SHP77 (cell line): ENCODE measurements around the gene ERAP2.
"Not testable (repeated sequence)": the region's sequence is repeated elsewhere in the genome, so short reads cannot be mapped to it uniquely, and the experiment has no call there.

ENCODE experiments used
- DNase-seq, 2 experiments: peaks; one replicate each; lab custom pipeline; 2025; lab: John Stamatoyannopoulos, UW

Gene ERAP2

DNA sequence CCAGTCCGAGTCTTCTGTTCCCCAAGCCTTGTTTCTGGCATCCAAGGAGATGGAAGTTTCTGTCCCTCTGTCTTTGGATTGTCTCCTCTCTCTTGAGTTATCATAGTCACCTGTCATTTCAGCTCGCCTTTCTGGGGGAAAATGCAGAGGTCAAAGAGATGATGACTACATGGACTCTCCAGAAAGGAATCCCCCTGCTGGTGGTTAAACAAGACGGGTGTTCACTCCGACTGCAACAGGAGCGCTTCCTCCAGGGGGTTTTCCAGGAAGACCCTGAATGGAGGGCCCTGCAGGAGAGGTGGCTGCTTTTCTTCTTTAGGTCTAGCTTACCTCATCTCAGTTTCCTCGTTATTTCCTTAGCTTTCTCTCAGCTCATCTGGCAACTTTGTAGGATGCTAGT lies 25.1 kb downstream of the ERAP2 start:
- DNase-seq, result no peak

DNA sequence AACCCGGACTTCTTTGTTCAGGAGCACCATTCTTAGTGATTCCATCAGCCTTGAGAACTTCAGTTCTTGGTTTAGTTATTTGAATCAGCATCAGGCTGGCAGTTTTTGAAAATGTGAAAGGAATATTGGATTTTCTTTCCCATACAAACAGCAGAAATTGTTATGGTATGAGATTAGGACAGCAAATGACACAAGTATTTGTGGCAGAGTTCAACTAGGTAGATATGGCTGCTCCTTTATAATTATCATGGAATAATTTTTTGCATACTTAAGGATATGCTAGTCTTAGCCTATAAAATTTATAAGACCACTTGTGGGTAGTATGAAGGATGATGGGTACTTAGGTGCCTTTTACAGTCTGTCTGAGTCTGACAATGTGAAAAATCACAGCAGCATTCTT lies 25.5 kb downstream of the ERAP2 start:
- DNase-seq, result no peak

DNA sequence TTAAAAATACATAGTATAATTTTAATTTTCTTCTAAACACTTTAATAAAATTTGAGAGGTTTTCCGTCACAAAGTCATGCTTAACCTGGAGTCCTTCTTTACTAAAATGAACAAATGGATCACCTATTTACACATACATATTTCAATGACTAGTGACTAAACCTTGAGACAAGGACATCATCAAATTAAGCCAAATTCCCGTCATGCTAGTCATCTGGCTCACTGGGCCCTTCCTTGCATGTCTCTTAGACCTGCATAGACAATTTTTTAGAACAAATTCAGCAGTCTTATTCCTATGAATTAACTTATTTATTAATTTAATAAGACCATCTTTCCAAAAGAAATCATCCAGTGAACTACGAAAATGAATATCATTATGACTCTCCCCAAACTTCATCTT lies 26.6 kb downstream of the ERAP2 start:
- DNase-seq, result no peak

DNA sequence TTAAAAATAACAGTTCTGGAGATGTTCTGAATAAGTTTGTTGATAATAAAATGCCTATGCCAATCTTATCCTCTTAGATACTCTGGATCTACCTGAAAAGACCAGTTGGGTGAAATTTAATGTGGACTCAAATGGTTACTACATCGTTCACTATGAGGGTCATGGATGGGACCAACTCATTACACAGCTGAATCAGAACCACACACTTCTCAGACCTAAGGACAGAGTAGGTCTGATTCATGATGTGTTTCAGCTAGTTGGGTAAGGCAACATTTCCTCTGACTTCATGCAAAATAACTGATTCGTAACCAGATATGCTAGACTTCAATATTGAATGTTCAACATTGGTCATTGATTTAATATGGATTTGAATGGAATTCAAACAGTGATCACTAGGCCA lies 27.0 kb downstream of the ERAP2 start:
- DNase-seq, result no peak

DNA sequence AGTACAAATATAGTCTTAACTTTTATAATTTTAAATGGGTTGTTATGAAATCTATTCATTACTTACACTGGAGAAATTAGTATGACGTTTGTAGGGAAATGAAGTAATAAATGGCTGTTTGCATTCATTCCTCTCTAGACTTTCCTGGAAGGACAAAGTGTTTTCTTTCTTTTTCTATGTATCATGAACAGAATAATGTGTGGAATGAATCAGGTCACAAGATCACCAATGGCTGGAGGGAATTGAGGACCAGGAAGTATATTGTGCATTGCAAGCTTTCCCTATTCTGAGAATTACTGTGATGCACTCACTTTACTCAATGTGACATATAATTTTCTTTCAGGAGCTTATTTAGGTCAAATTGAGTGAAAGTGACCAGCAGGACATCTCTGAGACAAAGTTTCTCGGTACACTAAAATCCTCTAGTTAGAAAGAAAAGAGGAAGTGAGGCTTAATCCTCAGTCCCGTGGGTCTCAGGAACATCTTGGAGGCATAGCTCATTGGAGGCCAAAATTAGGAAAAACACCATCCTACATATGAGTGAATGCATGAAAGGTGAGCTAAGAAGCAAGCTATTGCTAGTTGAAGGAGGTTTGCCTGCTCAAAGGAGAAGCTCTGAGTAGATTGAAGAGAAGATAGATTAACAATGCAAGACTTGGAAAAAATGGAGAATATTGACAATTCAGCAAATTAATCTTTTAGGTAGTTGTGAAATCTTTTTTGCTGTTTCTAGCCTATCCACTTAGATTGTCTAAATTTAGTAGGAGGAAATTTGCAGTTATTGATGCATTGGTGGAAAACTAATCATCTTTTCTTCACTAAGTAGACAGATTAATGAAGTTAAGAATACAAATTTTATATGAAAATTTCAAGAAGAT lies 28.0 kb downstream of the ERAP2 start:
- DNase-seq, result no peak

DNA sequence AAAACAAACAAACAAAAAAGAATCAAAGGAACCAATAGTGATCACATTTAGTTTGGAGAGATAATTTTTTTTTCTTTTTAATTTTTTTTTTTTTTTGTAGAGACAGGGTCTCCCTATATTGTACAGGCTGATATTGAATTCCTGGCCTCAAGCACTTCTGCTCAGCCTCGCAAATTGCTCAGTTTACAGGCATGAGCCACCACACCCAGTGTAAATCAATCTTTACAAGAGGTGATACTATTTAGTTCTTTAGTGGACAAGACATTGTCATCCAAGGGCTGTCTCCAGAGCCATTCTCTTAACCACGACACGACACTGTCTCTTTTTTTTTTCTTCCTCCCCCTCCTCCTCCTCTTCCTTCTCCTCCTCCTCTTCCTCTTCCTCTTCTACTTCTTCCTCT lies 29.6 kb downstream of the ERAP2 start:
- DNase-seq, result no peak

DNA sequence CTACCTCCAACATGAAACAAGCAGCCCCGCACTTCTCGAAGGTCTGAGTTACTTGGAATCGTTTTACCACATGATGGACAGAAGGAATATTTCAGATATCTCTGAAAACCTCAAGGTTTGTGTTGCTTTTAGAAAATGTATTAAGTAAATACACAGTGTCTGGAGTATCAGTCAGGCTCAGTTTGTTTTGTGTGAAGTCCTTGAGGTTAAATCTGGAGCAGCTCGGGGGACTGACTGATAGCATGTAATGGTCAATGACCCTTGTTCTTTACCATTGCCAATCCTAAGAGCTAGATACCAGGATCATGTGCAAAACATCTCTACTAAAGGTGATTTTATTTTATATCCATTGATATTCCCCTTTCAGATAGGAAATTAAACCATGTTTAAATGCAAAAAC lies 32.7 kb downstream of the ERAP2 start:
- DNase-seq, result no peak

DNA sequence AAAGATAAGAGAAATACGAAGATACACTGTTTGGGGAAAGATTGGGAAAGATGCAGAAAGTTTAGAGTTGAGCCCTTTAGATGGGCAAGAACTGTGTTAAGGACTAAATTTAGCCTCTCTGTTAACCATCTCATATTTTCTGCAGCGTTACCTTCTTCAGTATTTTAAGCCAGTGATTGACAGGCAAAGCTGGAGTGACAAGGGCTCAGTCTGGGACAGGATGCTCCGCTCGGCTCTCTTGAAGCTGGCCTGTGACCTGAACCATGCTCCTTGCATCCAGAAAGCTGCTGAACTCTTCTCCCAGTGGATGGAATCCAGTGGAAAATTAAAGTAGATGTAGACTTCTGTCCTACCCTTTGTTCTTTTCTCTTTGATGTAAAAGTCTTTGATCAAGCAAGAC lies 33.1 kb downstream of the ERAP2 start:
- DNase-seq, result no peak

DNA sequence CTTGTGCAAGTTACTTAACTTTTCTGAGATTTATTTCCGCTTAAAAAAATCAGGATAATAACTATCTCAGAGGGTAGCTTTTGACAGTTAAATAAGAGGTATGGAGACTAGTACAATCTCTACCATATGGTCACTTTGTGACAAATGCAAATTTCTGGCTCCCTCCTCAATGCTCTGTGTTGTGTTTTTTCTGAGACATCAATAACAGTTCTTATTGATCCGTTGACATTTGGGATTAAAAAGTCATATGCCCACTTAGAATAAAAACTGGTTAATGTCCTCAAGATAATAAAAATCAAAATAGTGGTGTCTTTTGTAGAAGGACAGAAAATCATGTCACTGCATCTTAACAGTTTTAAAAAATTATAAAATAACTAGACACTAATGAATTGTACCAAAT lies 34.8 kb downstream of the ERAP2 start:
- no peak for DNase-seq

DNA sequence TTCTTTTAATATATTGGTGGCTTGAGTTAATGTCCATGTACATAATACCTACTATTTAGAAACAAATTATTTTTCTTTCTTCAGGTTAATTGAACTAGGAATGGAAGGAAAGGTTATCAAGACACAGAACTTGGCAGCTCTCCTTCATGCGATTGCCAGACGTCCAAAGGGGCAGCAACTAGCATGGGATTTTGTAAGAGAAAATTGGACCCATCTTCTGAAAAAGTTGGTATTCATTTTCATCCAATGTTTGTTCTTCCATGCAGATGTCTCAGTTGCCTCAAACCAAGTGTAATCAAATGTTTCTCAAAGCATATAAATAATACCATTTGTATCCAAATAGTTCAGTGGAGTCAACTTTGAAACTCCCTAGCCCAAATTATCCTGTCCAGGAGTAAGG lies 36.9 kb downstream of the ERAP2 start:
- no peak for DNase-seq

DNA sequence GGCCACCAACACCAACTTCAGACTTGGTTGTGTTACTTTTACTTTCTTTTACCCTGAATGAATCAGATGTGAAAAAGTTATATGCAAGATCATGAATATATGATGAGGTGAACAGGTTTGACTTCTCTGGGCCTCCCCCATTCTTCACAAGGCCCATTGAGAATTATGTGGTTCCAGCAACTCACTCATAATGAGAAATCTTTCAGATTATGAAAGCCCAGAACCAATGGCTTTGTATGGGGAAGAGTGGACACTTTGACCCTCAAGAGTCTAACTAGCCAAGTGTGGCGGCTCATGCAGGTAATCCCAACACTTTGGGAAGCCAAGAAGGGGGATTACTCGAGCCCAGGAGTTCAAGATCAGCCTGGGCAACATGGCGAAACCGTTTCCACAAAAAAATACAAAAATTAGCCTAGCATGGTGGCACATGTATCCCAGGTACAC lies 43.5 kb downstream of the ERAP2 start:
- no peak for DNase-seq

DNA sequence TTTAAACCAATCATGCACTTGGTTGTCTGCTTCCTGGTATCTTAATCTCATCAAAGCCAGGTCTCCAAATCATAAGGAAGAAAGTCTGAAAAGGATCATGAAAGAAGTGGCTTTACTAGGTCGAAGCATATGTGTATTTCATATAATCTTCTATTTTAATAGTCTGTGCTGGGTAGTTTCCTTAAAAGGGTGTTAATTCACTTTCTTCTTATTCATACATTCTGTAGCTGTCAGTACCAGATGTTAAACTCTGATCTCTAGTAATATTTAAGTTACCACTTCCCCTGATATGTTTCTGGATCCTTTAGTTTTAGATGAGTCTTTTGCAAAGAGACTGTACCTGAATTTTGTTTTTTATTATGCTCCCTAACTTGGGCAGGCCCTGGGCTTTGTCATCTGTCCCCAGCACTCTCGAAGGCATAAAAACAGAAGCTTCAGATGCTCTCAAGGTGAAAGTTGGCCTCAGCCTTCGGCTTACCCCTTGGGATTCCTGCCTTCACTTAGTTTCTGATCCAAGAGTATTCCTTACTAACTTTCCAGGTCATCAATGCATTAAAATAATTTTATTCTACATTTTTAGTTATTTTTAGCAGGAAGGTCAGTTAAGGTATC lies 44.5 kb downstream of the ERAP2 start:
- no peak for DNase-seq

DNA sequence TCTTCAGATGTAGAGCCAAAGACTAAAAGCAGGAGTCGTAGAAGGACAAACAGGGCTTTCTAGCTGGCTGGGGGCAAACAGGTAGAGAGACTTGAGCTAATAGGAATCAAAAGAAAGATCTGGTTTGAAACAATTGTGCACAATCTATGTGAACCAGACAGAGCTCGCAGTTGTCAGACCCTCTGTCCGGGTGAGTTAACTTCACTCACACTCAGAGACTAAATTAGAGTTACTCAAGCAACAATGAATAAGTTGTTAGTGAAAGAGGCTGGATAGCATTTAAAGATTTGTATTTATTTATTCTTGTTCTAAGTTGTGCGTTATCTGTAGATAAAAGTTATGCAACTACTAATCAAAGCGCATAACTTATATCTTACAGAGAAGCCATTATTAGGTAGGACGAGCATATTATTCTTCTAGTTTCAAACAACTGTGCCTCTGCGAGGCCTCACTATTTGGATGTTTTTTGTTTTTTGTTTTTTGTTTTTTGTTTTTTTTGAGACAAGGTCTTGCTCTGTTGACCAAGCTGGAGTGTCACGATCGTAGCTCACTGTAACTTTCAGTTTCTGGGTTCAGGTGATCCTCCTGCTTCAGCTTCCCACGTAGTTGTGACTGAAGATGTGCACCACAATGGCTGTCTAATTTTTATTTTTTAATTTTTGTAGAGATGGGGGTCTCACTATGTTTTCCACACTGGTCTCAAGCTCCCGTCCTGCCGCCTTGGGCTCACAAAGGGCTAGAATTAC lies 46.4 kb downstream of the ERAP2 start:
- no peak for DNase-seq

DNA sequence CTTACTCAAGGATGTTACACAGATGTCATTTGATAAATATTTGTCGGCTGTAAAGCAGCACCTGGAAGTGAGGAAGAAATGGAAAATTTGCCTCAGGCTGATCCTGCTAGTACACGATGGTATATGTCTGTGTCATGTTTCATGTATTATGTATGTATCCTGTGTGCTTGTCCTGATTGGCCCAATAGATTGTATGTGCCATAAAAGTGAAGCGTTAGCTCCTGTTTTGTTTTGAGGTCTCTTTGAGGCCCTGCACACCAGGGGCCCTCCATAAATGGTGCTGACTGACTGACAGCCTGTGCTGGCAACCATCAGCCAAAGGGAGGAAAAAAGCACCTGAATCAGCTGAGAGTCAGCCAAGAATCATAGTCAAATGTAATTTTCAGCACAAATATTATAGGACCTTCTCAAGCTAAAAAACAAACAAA lies 47.7 kb downstream of the ERAP2 start:
- DNase-seq, result no peak

DNA sequence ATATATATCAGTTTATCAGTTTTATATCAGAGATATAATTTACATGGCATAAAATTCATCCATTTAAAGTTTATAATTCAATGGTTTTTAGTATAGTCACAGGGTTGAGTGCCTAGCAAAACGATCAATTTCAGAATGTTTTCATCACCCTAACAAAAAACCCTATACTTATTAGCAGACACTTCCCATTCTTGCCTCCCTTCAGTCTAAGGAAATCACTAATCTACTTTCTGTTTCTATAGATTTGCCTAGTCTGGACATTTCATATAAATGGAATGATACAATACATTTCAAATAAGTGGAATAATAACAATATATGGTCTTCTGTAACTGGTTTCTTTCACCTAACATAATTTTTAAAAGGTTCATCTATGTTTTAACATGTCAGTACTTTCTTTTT lies 50.0 kb downstream of the ERAP2 start:
- no peak for DNase-seq

DNA sequence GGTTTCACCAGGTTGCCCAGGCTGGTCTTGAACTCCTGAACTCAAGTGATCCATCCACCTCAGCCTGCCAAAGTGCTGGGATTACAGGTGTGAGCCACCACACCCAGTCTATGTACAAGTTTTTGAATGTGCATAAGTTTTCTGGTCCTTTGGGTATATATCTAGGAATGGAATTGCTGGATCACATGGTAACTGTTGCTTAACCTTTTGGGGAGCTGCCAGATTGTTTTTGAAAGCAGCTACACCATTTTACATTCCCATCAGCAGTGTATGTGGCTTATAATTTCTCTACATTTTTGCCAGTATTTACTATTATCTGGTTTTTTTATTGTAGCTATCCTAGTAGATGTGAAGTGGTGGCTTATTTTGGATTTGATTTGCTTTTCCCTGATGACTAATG lies 50.7 kb downstream of the ERAP2 start:
- no peak for DNase-seq

DNA sequence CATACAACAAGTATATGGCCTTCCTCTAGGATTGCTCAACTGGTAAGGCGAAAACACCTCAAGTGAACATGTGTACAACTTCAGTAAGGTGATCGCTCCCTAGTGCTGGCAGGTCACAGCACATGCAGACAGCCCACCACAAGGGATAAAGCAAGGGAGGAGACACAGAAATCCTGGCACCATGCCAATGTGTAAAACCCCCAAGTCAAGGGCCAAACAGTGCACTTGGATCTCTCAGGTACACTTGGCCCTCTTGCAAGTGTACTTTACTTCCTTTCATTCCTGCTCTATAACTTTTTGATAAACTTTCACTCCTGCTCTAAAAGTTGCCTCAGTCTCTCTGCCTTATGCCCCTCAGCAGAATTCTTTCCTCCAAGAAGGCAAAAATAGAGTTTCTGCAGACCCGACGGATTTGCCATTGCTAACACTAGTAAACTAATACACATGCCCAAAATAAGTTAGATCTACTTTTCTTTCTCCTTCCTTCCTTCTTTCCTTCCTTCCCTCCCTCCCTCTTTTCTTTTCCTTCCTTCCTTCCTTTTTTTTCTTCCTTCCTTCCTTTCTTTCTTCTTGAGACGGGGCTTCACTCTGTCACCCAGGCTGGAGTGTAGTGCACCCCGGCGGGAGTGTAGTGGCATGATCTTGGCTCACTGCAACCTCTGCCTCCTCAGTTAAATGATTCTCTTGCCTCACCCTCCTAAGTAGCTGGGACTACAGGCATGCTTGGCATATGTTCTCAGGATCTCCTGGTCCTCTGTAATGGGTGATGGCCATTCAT lies 52.8 kb downstream of the ERAP2 start:
- no peak for DNase-seq

DNA sequence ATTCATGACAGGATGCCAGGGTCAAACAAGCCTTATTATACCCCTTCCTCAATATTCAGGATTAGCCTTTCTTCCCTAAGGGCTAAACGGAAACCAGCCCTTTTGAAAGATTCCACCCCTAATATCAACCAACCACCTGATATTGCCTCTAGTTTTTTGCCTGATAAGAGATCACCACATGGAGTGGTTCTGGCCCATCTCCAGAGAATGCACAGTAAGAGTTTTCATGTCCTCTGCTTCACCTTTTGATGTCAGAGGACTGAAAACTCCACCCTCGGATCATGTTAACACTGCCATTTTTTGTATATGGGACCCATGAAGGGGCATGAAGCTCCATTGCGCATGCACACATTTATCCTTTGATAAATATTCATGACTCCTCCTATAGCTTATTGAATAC lies 53.8 kb downstream of the ERAP2 start:
- no peak for DNase-seq

DNA sequence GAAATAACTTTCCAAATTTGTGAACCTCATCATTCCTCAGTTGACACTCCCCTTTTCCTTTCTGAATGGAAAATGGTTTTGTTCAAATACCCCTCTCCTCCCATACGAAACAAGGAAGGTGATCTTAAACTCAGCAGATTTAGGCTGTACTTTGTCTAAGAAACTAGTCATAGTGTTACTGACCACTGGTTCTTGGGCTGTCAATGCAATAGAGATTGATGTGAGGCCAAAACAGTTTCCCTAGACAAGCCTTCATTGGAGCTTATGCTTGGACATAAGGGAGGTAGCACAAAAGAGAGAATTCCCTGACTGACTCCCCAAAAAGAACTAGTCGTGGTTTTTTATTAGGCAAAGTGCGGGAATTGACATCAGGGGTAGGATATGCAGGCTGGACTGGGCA lies 54.3 kb downstream of the ERAP2 start:
- DNase-seq, result no peak

DNA sequence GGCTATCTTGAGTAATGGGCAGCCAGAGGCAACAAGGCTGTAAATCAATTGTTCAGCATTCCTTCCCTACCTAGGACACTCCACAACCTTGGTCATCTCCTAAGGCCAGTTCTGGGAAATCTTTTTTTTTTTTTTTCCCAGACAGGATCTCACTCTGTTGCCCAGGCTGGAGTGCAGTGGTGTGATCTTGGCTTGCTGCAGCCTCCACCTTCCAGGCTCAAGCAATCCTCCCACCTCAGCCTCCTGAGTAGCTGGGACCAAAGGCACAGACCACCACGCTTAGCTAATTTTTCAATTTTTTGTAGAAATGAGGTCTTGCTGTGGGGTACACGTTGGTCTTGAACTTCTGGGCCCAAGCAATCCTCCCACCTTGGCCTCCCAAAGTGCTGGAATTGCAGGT lies 54.7 kb downstream of the ERAP2 start:
- not testable (repeated sequence) for DNase-seq

DNA sequence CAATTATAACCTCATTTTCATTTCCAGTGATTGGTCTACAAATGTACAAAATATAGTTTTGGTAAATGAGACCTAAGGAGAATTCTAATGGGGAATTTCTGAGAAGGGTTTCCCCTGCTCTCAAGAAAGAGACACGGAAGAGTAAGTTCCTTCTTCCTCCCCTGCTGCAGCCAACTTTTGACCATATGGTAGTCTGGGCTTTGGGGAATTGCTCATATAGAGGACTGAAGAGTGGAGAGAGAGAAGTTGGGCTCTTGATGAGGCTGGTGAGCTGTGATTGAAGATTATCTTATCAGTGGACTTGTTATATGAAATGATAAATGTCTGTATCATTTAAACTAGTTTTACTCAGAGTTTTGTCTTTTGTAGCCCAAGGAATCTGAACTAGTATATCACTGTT lies 55.3 kb downstream of the ERAP2 start:
- no peak for DNase-seq

DNA sequence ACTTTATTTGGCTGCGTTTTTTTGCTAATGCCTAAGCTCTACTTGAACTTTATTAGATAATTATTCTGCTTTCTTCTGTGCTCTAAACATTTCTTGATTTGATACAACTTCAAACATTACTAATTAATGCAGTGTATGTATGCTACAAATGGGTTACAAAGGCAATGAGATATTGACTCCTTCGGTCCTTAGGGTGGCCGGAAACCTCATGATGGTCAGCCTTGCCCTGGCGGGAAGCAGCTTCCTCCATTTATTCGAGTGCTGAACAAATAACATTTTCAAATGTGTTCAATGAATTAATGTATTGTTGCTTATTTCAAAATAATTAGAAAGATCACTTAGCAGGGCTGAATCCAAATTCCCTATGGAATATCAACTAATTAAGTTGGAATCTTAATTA lies 55.7 kb downstream of the ERAP2 start:
- no peak for DNase-seq
